GM13976 (cell line): Measurements from ENCODE around the gene ZBTB9.

Source experiments
- DNase-seq: peaks from one replicate; pipeline ENCODE4 v3.0.0; 2012; ENCODE audit warnings: low spot score
- in situ Hi-C: fragments of 300-500 bp; cut with MboI; formaldehyde crosslinking; loops from one replicate; pipeline ENCODE4 v1.12.0; 2022; ENCODE audit warnings: low sequenced_read_pairs, mixed read lengths, inconsistent platforms; ENCODE audit not compliant: unreplicated experiment
- TF ChIP-seq, protein P1 (sequence below): IDR thresholded peaks from 2 replicates; pipeline ENCODE4 v1.5.1; 2012; ENCODE audit warnings: borderline replicate concordance, mild to moderate bottlenecking; ENCODE audit not compliant: insufficient read depth; ENCODE audit errors: extremely low read depth, missing control alignments, control extremely low read depth

ZBTB9 gene

GRCh38 chr6:33450434-33450833 is 3.9 kb upstream of the ZBTB9 start:
- TF ChIP-seq, protein P1, sequence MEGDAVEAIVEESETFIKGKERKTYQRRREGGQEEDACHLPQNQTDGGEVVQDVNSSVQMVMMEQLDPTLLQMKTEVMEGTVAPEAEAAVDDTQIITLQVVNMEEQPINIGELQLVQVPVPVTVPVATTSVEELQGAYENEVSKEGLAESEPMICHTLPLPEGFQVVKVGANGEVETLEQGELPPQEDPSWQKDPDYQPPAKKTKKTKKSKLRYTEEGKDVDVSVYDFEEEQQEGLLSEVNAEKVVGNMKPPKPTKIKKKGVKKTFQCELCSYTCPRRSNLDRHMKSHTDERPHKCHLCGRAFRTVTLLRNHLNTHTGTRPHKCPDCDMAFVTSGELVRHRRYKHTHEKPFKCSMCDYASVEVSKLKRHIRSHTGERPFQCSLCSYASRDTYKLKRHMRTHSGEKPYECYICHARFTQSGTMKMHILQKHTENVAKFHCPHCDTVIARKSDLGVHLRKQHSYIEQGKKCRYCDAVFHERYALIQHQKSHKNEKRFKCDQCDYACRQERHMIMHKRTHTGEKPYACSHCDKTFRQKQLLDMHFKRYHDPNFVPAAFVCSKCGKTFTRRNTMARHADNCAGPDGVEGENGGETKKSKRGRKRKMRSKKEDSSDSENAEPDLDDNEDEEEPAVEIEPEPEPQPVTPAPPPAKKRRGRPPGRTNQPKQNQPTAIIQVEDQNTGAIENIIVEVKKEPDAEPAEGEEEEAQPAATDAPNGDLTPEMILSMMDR = no peak
- in situ Hi-C loops = no loop called here
- no peak for DNase-seq

DNA sequence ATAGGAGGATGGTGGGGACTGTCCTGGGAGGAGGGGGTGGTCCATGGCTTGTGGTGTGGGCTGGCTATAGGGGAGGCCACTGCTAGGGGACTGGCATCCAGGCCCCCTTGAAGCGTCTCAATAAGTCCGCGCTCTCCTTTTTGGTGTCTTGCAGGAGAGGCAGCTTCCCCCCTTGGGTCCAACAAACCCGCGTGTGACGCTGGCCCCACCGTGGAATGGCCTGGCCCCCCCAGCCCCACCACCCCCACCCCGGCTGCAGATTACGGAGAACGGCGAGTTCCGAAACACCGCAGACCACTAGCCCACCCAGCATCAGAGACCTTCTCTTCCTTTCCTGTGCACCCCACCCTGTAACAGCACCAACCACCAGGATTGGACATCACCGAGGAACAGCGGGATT is 2.8 kb upstream of the ZBTB9 start:
- in situ Hi-C loops = no loop called here
- TF ChIP-seq, protein P1 = no peak
- no peak for DNase-seq

- TF ChIP-seq, protein P1 = no peak
- in situ Hi-C loops = no loop called here
Observed at GRCh38 chr6:33452496-33452895, 1.9 kb upstream of the ZBTB9 start.

DNA sequence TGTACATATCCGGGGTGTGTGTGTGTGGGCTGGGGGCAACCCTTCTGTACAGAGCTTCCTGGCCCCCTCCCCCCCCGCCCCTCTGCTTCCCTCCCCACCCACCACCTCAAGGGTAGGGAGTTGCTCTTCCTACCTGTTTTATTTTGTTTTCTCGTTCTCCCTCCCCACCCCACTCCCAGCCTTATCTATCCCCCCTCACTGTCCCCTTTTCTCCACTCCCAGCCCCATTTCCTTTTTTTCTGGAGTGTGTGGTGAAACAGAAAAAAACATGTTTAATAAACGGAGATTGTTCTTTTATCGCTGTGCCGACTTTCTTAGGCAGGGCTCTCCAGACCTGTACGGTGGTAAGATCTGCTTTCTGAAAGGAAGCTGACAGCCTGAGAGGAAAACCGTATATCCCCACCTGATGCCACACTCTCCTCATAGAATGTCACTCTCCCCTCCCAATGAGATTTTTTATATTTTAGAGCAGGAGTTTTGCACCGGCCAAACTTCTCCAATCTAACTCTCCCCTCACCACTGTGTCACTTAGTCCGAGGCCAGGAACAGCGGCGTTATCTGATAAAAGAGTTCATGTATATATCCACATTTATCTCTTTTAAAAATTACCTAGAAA is 875 bp upstream of the ZBTB9 start:
- TF ChIP-seq, protein P1 = no peak

More at GRCh38 chr6:33452496-33452895, 1.9 kb upstream of the ZBTB9 start:
- peak; percentile 26 for DNase-seq

GRCh38 chr6:33455051-33455450 is 675 bp downstream of the ZBTB9 start:
- in situ Hi-C loops = no loop called here
- DNase-seq = no peak
- TF ChIP-seq, protein P1 = no peak

More for the DNA sequence above, 875 bp upstream of the ZBTB9 start:
- peak; percentile 44 for DNase-seq
- in situ Hi-C loops = no loop called here

- no peak for DNase-seq
- in situ Hi-C loops = no loop called here
- TF ChIP-seq, protein P1 = no peak
Observed at GRCh38 chr6:33456156-33456555, 1.8 kb downstream of the ZBTB9 start.

DNA sequence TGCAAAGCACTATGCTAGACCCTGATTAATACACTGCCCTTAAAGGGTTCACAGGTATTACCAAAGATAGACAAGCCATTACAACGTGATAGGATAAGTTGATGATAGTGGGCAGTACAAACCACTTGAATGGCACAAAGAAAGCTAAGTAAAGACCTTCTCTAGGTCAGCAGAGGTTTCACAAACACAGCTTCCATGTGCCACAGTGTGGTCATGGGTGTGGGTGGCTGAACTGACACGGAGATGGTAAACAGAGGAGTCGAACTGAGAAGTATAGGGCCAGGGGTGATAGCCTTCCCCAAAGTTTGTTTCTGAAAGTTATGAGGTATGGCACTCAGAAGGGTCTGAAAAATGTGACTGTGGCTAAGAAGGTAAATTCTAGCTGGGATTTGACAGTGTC is 4.3 kb downstream of the ZBTB9 start:
- in situ Hi-C loops = no loop called here
- DNase-seq = no peak
- TF ChIP-seq, protein P1 = peak; percentile 0
